ENCODE measurements around the gene MRPL37.
"Not testable (repeated sequence)": the region's sequence is repeated elsewhere in the genome, so short reads cannot be mapped to it uniquely, and the experiment has no call there.

Gene MRPL37

DNA sequence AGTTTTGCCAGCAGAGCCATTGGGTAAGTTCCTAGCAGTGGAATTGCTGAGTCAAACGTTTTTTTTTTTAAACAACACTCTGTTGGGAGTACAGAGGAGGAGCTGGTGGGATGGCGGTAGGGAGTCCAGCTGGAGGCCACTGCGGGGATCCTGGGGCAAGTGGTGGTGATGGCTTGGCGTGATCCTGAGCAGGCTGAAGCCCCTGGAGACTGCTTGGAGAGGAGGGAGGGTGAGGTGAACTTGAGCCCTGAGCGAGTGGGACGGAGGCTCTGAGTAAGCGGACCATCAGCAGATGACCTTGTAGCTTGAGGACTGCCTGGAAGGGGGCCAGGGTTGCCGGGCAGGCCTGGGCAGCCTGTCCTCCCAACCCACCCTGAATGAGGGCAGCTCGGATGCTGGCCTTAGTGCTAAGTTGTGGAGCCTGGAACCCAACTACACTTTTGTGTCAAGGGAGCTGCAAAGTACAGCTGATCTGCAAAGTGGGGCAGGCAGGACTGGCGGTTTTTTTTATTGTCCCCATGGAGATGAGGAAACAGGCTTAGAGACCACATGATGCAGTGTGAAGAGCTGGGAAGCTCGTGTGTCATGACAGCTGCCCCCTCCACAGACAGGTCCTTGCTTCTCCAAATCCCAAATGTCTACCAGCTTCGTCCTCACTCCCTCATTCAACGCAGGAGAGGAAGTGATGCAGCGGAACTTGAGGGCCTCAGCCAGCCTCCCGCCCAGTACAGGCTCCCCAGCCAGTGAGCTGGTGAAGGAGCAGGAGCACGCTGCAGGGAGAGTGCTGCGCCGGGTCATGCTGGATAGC, 20.2 kb downstream of the MRPL37 start:
- no peak for DNase-seq

DNA sequence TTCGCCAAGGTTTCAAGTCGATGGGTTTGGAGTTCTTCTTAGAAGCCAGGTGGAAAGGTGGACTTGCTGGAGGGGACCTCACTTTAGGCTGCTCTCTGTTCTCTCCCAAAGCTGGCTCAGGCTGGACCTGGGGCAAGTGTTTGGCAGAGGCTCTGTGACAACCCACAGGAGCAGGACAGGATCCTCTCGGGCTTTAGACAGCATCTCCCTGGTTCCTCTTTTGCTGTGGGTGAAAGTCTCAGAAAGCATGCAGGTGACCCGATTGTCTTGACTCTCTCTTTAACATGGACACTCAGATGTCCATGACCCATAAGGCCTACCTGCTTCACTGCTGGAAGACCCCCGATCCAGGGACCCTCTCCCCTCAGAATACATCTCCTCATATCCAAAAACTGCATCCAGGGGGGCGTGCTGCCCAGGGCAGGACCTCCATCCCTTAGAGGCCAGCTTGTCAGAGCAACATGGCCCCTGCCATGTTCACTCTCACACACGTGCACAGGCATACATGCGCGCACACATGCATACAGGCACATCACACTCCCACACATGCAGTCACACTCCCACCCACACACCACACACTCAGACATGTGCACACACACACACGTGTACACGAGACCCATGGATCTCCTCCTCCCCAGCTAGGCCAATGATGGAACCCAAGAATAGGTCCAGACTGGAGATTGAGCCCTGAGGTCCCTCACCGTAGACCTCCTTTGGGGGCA, 21.3 kb downstream of the MRPL37 start:
- DNase-seq, result no peak

DNA sequence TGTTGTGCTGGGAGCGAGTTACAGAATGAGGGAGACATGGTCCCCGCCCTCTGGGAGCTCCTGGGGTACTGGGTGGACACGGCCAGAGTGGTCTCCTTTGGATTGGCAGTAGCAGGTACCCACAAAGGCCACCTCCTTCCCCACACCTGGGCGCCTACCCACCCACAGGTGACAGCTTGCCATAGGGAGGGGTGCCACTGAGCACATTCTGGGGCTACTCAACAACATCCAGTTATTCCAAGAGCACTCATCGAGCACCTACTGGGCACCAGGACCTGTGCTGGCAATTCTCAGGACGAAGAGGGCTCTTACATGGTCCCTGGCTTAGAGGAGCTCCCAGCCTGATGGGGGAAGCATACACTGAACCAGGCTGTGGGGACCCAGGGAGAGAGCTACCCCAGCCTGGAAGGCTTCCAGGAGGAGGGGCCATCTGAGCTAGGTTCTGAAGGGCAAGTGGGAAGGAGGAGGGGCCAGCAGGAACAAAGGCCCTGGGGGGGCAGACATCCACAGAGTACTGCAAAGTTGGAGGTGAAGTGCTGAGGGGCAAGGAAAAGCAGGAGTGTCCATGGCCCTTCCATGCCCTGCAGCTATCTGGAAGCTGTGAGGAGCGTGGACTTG, 22.0 kb downstream of the MRPL37 start:
- DNase-seq, result no peak

DNA sequence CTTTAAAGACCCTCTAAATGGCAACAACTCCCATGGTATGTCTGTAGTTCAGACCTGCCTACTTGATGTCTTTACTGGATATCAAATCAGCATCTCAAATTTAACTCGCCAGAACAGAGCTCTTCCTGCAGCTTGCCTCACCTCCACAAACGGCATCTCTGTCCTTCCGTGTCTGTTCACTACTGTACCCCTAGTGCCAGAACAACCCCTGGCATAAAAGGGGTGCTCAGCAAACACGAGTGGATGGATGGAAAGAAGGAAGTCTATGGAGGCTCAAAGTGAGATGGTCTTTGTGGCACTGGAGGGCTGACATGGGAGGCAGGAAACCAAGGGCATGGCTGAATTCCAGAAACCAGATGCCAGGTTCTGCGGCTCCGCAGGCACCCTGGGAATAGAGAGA, 22.7 kb downstream of the MRPL37 start:
- DNase-seq, result no peak

DNA sequence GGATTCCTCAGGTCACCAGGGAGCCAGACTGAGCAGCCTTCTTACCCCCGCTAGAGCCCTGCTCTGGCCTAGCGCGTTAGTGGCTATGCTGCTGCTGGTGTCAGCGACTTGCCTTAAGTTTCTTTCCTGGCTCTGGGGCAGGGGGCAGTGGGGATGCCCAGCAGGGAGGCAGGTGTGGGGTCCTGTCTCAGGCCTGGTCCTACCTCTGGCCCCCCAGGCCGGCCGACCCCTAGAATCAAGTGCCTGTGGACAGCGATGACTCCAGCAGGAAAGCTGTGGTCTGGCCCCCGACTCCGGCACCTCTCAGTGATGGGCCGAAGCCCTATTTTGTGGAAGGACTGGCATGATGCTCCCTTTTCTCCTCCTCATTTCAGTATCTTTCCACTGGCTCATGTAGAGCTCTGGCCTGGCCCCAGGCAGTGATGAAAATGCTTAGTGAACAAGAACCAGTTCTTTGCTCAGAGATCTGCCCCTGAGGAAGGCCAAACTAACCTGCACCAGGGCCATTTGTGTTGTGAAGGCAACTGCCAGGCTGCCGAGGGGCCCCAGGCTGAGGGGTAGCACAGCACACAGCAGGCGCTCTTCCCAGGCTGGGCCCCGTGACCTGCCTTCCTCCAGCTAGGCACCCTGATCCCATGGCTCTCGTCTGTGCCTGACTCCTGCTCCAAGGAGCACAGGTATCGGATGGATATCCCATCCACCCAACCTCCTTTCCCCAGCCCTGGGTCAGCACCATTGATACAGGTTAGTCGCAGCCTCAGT, 23.7 kb downstream of the MRPL37 start:
- no peak for DNase-seq

DNA sequence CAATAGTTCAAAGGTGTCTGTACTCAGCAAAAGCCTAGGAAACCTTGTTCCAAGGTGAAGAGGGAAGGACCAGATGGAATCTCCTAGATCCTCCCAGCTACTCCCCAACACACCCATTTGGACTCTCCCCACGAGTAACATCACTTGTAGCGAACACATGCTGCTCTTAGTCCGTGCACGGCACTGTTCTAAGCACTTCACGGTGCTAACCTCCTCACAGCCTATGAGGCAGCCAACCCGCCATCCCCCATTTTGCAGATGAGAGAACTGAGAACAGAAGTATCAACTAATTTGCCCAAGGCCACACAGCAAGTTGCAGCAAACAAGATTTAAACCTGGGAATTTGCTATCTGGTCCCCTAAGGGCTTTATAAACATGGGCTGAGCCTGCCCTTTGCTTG, 24.3 kb downstream of the MRPL37 start:
- DNase-seq, result no peak

DNA sequence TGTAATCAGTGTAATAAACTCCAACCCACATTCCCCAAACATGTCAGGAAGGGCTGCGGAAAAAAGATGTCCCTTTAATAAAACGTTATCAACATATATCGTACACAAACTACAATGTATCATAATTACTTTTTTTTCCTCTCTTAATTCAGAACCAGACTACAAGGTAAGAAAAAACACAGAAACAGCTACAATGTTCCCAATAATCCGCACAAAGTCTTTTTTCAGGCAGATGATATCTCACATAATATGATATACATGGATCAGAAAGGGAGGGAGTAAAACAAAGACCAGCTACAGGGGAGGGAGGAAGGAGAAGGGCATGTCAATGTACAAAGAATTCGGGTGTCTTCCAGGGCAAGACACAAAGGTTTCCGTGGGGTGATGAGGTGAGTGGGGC, 25.4 kb downstream of the MRPL37 start:
- no peak for DNase-seq

DNA sequence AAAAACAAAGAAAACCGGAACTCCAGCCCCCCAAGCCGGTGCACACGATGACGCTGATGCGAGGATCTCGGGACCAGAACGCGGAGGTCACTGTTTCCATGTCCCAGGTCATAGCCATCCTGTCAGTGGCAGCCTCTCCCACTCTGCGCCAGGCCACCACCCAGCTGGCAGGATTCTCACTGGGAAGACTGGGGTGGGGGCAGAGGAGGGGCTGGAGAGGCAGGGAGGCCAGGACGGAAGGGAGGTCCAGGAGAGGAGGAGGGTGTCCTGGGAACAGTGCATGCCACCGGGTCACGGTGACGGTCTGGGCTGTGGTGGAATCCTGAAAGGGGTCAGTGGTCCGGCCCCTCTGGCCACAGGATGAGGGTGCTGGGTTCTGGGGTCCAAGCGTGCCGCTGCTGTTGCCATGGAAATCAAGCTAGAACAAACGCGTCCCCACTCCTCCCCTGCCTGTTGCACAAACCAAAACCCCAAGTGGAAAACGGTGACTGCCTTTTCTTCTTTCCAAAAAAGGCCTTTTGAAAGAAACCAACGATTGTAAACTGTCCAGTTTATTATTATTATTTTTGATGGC, 26.1 kb downstream of the MRPL37 start:
- no peak for DNase-seq

DNA sequence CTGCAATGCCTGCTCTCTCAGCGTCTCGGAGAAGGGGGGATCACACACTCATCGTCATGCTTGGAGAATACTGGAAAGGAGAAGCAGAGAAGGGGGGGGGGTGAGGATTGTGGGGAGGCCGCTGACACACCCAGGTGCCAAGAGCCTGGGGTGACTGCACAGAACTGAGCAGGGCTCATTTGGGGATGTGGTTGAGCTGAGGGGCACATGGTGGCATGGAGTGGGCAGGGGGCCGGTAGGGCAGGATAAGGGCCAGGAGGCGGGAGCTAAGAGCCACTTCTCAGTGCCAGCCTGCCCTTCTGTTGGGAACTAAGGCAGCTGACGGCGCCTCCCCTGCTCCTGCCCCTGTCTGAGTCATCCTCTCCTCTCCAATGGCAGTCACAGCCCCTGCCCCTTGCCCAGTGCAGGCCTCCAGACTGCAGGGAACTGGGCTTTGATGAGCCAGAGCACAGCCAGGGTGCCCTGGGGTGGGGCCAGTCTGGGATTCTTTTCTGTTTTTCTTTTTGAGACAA, 27.2 kb downstream of the MRPL37 start:
- DNase-seq, result peak; percentile 29

DNA sequence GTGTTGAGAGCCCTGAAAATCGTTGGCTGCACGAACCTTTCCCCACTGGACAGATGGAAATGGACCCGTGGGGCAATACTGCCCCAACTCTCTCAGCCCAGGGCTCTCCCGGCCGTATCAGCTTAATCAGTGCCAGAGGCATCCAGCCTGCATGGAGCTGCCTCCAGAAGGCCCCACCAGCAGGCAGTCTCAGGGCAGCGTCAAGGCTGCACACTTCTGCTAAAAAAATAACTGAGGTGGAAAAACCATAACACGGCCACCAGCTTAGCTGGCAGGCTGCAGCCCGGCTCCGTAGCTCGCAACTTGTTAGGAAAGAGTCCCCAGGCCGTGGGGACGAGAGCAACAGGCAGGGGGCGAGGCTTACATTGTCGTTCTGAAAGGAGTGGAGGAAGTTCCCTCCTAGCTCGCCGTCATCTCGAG, 27.9 kb downstream of the MRPL37 start:
- peak; percentile 28 for DNase-seq

DNA sequence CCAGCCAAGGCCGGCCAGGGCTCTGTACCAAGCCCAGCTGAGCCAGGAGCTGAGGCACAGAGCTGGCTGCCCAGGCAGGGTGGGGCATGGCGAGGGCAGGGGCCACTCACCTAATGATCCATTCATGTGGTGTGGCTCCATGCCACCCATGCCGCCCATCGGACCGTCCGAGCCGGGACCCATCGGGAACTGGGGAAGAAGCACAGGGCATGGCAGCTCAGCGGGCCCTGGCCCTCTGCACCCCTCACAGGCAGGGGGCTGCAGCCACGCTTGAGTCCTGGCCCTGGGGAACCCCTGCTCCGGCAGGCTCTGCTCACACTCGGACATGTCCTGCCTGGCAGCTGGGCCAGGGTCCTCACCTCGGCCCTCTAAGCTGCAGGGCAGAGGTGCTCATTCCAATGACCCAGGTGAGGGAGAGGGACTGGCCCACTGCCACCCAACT, 28.7 kb downstream of the MRPL37 start:
- no peak for DNase-seq

DNA sequence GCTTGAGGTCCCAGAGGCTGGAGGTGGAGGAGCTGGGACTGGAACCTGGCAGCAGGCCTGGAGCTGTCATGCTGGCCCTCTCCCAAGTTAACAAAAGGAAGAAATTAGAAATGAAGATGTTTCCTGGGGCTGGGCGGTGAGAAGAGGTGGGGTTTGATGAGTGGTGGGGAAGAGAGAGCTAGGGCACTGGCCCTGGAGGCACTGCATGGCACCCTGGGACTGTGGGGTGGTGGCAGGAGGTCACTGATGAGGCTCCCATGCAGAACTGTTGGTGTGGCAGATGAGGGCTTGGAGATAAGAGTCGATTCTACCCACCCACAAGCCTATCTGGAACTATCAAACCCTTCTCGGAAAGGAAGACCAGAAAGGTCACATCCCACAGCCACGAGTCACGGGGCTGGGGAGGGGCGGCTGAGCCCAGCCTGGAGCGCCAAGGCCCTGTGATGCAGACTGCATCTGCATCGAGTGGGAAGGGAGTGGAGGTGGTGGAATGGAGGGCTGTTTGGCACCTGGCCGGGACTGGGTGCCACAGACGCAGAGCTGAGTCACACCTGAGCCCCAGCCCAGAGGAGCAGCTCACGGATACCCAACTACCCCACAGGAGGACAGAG, 29.4 kb downstream of the MRPL37 start:
- DNase-seq, result no peak

DNA sequence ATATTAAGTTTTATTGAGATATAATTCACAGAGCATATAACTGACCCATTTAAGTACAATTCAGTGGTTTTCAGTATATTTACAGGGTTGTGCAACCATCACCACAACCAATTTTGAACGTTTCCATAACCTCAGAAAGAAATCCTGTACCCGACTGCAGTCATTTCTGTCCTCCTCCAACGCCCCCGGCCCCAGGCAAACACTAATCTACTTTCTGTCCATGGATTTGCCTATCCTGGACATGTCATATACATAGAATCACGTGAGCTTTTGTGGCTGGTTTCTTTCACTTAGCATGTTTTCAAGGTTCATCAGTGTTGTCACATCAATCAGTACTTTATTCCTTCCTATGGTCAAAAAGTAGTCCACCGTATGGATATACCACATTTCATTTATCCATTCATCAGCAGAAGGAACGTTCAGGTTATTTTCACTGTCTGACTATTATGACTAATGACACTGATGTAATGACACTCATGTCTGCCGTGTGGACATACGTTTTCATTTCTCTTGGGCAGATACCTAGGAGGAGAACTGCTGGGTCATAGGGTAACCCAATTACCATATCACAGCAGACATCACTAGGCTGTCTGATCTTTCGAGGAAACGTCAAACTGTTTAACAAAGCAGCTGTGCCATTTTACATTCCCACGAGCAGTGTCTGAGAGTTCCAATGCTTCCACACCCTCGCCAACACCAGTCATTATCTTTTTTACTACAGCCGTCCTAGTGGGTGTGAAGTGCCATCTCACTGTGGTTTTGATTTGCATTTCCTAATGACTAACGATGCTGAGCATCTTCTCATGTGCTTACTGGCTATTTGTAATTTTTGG, 30.8 kb downstream of the MRPL37 start:
- no peak for DNase-seq

DNA sequence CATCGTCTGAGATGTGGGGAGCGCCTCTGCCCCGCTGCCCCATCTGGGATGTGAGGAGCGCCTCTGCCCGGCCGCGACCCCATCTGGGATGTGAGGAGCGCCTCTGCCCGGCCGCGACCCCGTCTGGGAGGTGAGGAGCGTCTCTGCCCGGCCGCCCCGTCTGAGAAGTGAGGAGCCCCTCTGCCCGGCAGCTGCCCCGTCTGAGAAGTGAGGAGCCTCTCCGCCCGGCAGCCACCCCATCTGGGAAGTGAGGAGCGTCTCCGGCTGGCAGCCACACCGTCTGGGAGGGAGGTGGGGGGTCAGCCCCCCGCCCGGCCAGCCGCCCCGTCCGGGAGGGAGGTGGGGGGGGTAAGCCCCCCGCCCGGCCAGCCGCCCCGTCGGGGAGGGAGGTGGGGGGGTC, 33.2 kb downstream of the MRPL37 start:
- DNase-seq, result not testable (repeated sequence)

DNA sequence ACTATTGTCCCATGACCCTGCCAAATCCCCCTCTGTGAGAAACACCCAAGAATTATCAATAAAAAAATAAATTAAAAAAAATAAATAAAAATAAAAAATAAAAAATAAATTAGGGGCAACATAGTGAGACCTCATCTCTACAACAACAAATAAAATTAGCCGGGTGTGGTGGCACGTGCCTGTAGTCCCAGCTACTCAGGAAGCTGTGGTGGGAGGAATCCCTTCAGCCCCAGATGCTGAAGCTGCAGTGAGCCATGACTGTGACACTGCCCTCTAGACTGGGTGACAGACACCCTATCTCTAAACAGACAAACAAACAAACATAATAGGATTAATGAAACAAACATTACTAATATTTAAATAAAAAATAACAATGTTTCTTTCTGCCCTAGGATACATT, 34.3 kb downstream of the MRPL37 start:
- no peak for DNase-seq

DNA sequence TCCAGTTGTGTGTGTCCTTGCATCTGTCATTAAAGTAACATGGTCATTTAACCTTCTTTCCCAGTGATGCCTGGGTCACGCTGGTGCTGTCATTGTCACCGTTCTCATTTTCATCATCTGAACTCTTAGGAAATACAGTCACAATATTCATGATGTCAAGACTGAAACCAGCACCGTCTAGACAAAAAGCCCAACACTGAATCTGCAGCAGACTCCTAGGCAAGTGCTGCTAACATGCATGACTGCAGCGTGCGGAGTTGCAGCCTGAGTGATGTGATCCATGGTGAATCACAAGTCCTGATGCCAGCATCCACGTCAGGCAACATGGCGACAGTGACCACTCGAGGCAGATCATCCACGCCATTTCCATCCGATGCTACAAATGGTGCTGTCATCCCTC, 37.6 kb downstream of the MRPL37 start:
- DNase-seq, result no peak

DNA sequence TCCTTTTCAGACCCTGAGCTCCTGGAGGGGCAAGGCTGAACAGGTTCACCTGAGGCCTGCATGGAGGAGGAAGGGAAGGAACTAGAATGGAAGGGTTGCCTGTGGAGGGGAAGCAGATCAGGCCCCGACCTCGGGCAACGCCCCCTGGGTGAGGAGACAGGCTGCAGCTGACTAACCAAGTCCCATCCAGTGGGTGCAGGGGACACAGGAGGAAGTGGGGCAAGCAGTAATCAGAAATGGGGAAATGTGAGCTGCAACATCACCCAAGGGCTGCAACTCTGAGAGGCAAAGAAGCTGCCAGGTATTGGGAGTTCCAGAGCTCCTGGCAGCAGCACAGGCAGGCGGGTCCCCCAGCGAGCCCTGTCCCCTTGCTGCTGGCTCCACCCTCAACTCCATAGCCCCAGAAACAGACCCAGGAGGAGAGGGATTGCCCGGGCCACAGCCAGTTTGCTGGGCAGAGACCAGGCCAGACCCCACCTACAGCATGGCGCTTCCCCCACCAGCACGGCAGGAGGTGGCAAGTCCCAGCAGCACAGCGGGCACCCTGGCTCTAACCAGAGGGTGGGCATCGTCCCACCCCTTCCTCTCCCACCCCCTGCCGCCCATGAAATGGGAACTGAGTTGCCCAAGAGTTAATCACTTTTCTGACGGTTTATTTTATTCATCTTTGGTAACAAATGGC, 38.5 kb downstream of the MRPL37 start:
- DNase-seq, result no peak

DNA sequence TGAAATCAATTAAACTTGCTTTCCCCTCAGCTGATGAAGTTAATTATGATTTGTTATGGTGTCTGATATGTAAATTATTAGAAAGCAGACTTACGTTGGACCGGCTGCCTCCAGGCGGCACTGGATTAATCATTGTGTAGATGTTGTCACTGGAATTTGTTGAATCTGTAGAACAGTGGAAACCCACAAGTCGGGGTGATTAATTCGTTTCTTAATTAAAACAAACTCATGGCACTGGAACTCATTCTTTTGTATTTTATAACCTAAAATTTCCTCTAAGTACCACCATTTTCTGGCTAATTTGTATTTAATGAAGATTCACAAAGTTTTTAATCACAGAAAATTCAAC, 39.0 kb downstream of the MRPL37 start:
- no peak for DNase-seq

DNA sequence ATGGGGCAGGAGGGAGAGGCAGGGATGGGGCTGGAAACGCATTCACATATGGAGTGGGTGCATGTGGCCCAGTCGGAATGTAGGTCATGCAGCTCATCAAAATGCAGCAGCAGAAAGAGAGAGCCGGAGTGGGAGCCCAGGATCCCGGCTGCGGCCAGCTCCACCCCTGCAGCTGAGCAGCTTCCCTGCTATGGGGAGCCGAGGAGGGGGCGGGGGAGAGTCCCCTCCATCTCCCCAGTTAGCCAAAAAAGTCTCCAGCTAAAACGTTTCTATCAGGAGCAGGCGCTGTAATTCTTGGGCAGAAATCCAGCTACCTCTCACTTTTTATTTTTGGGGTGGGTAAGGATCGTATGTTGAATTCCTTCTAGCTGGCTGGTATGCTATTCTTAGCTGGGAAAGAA, 39.7 kb downstream of the MRPL37 start:
- DNase-seq, result no peak

DNA sequence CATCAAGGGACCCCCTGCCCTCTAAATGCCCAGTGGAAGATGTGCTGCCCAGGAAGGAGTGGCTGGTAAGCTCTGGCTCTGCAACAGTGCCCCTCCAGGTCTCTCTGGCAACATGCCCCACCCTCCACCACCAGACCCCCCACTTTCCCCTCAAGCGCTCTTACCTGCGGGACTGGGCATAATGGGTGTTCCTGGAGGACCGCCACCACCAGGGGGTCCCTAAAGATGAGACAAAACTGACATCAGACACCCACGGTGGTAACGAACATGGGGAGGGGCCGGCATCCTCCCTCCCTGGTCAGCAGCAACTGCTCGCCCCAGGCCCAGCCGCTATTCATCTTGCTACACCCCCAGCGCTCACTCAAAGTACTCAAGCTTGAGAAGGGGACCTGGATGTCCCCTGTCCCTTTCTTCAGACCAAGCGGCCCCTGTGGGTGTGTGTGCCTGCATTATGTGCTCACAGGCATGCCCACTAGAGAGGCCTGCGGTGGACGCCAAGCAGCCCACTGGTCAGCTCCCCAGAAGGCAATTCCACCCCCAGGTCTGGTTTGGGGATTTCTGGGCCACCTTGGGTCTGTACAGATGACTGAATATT, 40.9 kb downstream of the MRPL37 start:
- no peak for DNase-seq

All from NCI-H1694 (cell line).